Mesenteric fat pad (tissue), 1 donor: ENCODE data around the gene PRR14L. TPM values are rescaled to one million over a fixed set of nuclear protein-coding genes. Genes with fewer than 3 reads are reported as not detected.

ENCODE experiments used
- DNase-seq: peaks from one replicate; pipeline ENCODE4 v3.0.0-alpha.2; 2020; ENCODE audit warnings: low spot score
- total RNA-seq: library from RNA; stranded (reverse); fragmentation: NEBNext Ultra II Directional; extraction: Animal tissue kit (Norgen Biotek cat#: 25700); gene quantifications from one replicate; pipeline ENCODE4 v1.2.1, GENCODE V29; 2021
- donor health status: DM: yes; HTN: yes; CAD: no.

PRR14L gene
- total RNA-seq, 1 donor from 2014 or later: 39.7 TPM

GRCh38 chr22:31647066-31647465 is 102.9 kb downstream of the PRR14L start:
- DNase-seq: no peak

DNA sequence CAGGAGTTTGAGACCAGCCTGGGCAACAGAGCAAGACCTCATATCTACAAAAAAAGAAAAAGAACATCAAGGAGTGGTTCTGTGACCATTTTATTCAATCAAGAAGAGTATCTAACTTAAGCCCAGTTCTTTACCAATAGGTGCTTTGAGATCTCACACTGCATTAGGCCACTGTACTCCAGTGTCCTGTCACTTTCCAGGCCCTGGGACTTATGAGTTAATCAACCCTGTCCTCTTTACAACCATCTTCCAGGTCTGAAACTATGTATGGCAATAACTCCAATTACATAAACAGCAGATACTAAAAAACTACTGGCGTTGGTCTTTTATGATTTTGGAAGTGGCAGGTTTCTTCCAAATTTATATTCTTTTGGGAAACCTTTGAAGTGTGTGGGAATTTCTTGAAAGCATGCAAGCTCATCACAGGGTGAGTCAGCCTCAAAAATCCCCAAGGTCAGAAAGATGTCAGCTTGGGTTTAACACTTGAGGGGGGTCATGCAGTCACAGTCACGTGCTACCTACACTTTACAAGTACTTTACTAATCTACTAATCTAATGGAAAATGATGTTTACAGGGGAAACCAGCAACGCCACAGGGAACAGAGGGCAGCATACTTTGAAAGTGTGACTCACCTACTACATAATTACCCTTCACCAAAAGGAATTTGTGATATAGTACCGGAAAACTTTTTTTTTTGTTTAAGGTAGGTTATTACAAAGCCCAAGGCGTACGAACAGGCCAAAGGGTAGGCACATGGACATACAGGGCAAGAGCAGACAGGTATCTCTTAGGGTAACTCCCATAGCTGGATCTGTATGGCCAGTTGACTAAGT is 103.5 kb downstream of the PRR14L start:
- no peak for DNase-seq

- no peak for DNase-seq
These were observed 110.4 kb downstream of the PRR14L start for GRCh38 chr22:31639436-31640039.

GRCh38 chr22:31637891-31638618 is 111.9 kb downstream of the PRR14L start:
- no peak for DNase-seq

DNA sequence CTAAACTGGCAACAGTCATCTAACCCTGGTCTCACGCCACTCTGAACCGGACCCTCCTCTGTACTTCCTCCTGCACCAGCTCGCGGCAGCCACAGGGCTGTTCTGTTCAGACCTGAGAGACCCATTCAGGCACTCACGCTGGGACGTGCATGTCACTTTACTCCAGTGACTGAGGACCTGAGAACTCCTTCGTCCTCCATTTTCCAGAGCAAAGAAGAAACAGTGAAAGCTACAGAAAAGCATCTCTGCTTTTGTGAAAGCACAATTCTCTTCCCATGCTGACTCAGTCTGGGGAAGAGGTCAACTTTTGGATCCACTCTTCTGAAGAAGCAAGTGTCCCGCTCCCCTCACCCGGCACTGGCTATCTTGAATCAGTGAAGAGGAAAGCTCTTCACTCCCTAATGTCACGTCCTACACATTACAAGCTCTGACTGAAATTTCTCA is 112.5 kb downstream of the PRR14L start:
- DNase-seq: no peak

DNA sequence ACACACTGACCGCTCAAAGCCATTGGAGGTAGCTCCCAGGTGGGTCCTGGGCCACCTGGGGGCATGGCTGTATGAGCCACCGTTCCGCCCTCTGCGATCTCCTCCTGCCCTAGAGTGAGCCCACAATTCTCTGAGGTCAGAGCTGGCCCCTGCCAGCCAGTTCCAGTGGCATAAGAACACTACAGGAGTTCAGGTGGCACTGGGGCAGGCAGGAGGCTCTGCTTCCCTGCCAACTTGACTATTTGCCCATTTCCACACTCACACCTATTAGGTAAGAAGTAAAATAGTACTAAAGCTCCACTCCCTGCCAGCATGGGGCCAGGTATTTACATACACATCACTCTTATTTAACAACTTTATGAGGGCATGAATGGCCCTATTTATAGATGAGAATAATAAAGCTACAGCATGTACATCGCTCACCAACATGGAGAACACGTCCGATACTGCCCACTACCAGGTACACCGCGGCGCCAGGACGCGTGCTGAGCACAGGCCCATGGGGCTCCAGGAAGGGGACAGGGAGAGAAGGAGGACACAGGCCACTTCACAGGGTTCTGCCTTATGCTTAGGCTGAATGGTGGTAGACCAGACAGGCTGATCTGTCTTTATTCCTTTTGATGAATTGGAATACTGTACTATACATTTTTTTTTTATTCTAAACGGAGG is 114.2 kb downstream of the PRR14L start:
- DNase-seq: no peak

- no peak for DNase-seq
These were observed 118.5 kb downstream of the PRR14L start for GRCh38 chr22:31631436-31631835.

Other genes starting within 250 kb of the PRR14L start
- 138 TPM for gene PISD, start 87.9 kb downstream of the PRR14L start, total RNA-seq
- gene DEPDC5, start 3.9 kb upstream of the PRR14L start, total RNA-seq: 24.7 TPM
- 125 TPM for gene YWHAH, start 194.4 kb upstream of the PRR14L start, total RNA-seq